A549 (cell line): Measurements from ENCODE around the gene TES.

Experiments
- HOXB13 ChIP-seq: fragments of 250-450 bp; sonication (Bioruptor Pico); IDR thresholded peaks from 2 replicates; pipeline ENCODE4 v1.5.0; 2020; ENCODE audit warnings: low read depth, mild to moderate bottlenecking, moderate library complexity
- RAD21 ChIP-seq, 2 experiments: fragments of >200 bp in 1 of 2; sonication (Bioruptor Twin) in 1 of 2; formaldehyde crosslinking in 1 of 2; IDR thresholded peaks in 1 of 2; conservative IDR thresholded peaks in 1 of 2; 2 replicates in 1 of 2; 3 replicates in 1 of 2; pipeline ENCODE4 v1.6.1; 2012 to 2018; ENCODE audit warnings: inconsistent platforms in 1 of 2
- SREBF2 ChIP-seq: fragments of 450-650 bp; IDR thresholded peaks from 2 replicates; pipeline ENCODE4 v1.6.1; 2014; ENCODE audit warnings: mild to moderate bottlenecking, moderate library complexity

DNA sequence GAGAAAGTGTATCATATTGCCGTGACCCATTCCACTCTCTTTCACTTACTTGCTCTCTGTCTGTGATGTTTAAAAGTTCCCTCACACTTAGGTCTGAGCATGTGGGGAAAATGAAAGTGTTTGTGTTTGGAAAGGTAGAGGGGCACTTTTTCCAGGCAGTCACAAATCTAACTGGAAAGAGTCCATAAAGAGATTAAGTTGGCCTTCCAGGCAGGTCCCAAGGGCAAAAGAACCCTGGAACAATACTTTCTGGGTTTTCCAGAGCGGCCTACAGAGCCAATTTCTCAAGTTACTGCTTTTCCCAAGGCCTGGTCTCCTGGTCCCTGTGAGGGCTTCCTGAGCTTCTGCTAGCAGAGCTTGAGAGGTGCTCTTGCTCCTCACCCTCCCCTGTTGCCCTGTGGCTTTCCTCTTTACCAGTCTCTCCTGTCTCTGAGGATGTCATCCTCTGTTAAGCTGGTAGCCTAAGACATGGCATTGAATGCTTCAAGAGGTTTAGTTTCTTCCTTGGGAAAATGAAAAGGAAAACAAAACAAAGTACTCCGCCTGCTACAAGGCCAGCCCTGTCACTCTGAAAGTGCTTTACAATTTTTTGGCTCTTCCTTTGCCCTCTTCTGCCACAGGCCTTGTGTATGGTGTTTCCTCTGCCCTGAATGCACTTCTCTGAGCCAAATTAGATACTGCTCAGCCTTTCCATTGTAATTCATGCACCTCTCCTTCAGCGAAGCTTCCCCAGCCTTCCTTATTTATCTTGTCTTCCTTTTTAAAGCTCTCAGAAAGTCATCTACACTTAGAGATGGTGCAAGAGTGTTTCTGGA lies 20.1 kb downstream of the TES start:
- TF ChIP-seq HOXB13 = no peak
- TF ChIP-seq RAD21 (conservative IDR thresholded peaks at IDR 0.05 in 1 of 2, IDR thresholded peaks at IDR 0.05 in 1 of 2) = no peak
- no peak for TF ChIP-seq SREBF2
